K562 (cell line): ENCODE measurements around the gene GAS2L2. TPM values are rescaled to one million over a fixed set of nuclear protein-coding genes. Genes with fewer than 3 reads are reported as not detected.
A peak's percentile ranks its signal among the peaks of the same experiment; 100 is the strongest.

Source experiments
- ARID1B ChIP-seq: fragments of 450-650 bp; IDR thresholded peaks from 2 replicates; pipeline ENCODE4 v1.6.1; 2016; ENCODE audit warnings: antibody characterized with exemption, mild to moderate bottlenecking, inconsistent platforms
- BACH1 ChIP-seq: fragments of 200-800 bp; sonication (Bioruptor generic); IDR thresholded peaks from 2 replicates; pipeline ENCODE4 v1.6.1; 2016; ENCODE audit warnings: missing genetic modification characterization, missing compliant biosample characterization
- BCLAF1 ChIP-seq, 2 experiments: fragments of 450-650 bp in 1 of 2; IDR thresholded peaks; 2 replicates each; pipeline ENCODE4 v1.6.1; 2011 to 2017; ENCODE audit warnings: low read depth in 2 of 2, antibody characterized with exemption in 1 of 2, borderline replicate concordance in 1 of 2, low read length in 1 of 2, mild to moderate bottlenecking in 1 of 2, mixed read lengths in 1 of 2; ENCODE audit not compliant: control insufficient read depth in 1 of 2
- CLOCK ChIP-seq: fragments of 250-450 bp; sonication (Bioruptor Pico); IDR thresholded peaks from 2 replicates; pipeline ENCODE4 v1.4.0; 2020; ENCODE audit warnings: mild to moderate bottlenecking, moderate library complexity, borderline replicate concordance
- DPF2 ChIP-seq: fragments of 450-650 bp; IDR thresholded peaks from 2 replicates; pipeline ENCODE4 v1.6.1; 2016
- GTF2A2 ChIP-seq: IDR thresholded peaks from 2 replicates; pipeline ENCODE4 v1.6.1; 2016; ENCODE audit warnings: mild to moderate bottlenecking, missing genetic modification characterization, missing compliant biosample characterization
- GTF2B ChIP-seq: IDR thresholded peaks from 2 replicates; pipeline ENCODE4 v1.6.1; 2011; ENCODE audit not compliant: insufficient read length; ENCODE audit errors: extremely low read depth
- HMBOX1 ChIP-seq: sonication (generic); IDR thresholded peaks from 2 replicates; pipeline ENCODE4 v1.6.1; 2016
- MCM3 ChIP-seq: fragments of 450-650 bp; IDR thresholded peaks from 2 replicates; pipeline ENCODE4 v1.6.1; 2016
- RCOR1 ChIP-seq, 2 experiments: IDR thresholded peaks; 2 replicates each; pipeline ENCODE4 v1.6.1; 2012; ENCODE audit warnings: low read depth in 2 of 2, low read length in 2 of 2, borderline replicate concordance in 1 of 2, improper control_type of control experiment in 1 of 2
- RNF2 ChIP-seq: sonication (generic); IDR thresholded peaks from 2 replicates; pipeline ENCODE4 v1.6.1; 2016
- SREBF1 ChIP-seq: fragments of 150-350 bp; IDR thresholded peaks from 2 replicates; pipeline ENCODE4 v1.6.1; 2014; ENCODE audit warnings: antibody characterized with exemption, low read depth, low read length, borderline replicate concordance
- SRSF7 ChIP-seq: fragments of 200-400 bp; formaldehyde crosslinking; optimal IDR thresholded peaks from 2 replicates; pipeline ENCODE3; 2017; ENCODE audit warnings: mild to moderate bottlenecking, low read depth, low read length
- TAF7 ChIP-seq: fragments of 450-650 bp; IDR thresholded peaks from 2 replicates; pipeline ENCODE4 v1.6.1; 2016; ENCODE audit warnings: missing genetic modification characterization, missing compliant biosample characterization
- TAL1 ChIP-seq: fragments of 450-650 bp; IDR thresholded peaks from 2 replicates; pipeline ENCODE4 v1.6.1; 2016; ENCODE audit warnings: mild to moderate bottlenecking
- ZNF592 ChIP-seq: fragments of 450-650 bp; IDR thresholded peaks from 2 replicates; pipeline ENCODE4 v1.6.1; 2017; ENCODE audit warnings: antibody characterized with exemption, mild to moderate bottlenecking
- ZNF699 ChIP-seq: fragments of 250-450 bp; sonication (Bioruptor Pico); IDR thresholded peaks from 2 replicates; pipeline ENCODE4 v1.8.0; 2021; ENCODE audit warnings: mild to moderate bottlenecking, moderate library complexity; ENCODE audit not compliant: insufficient replicate concordance
- polyA plus RNA-seq, 8 experiments: library from polyadenylated mRNA; depleted of rRNA in 4 of 8; stranded (reverse) in 5 of 8; unstranded in 3 of 8; fragments of >200 nt; fragmentation: Nextera tagmentation in 2 of 8; fragmentation: Illumina TruSeq in 1 of 8; extraction: Ambion mirVana in 2 of 8; extraction: Trizol in 1 of 8; gene quantifications; 2 replicates each; pipeline versions ENCODE4 v1.2.1 to v1.2.3, GENCODE V29; 2011 to 2014; ENCODE audit warnings: inconsistent platforms in 1 of 8, missing spikeins in 1 of 8
- total RNA-seq, 7 experiments: library from RNA; depleted of rRNA in 6 of 7; stranded (reverse); fragments of >200 nt in 6 of 7; fragmentation: Illumina TruSeq in 2 of 7; extraction: Trizol in 2 of 7; gene quantifications; 2 replicates each; pipeline versions ENCODE4 v1.2.1 to v1.2.3, GENCODE V29; 2011 to 2021; ENCODE audit warnings: low replicate concordance in 1 of 7

The GAS2L2 gene
- total and polyA plus RNA-seq, 9 of the 15 experiments (the other 6 are each of a cell fraction or from before 2014, with no cell fraction given) = not detected

- TF ChIP-seq CLOCK = no peak
- peak; percentile 58 for TF ChIP-seq TAL1
- peak; percentile 61; the same call in 1 of the 2 replicates for TF ChIP-seq DPF2
- no peak for TF ChIP-seq BCLAF1 (IDR thresholded peaks at IDR 0.05; ENCODE audit: borderline replicate concordance in 1 of 2, control insufficient read depth in 1 of 2, low read depth in 2 of 2, low read length in 1 of 2)
- no peak for TF ChIP-seq SRSF7
- TF ChIP-seq MCM3 = no peak
- TF ChIP-seq SREBF1 = no peak
- TF ChIP-seq RCOR1 (IDR thresholded peaks at IDR 0.05; ENCODE audit: borderline replicate concordance in 1 of 2, low read depth in 2 of 2, low read length in 2 of 2) = no peak
- TF ChIP-seq TAF7 (tag) = no peak
- TF ChIP-seq BACH1 (tag) = no peak
- TF ChIP-seq GTF2A2 (tag) = no peak
- no peak for TF ChIP-seq GTF2B
- no peak for TF ChIP-seq ZNF699 (CRISPR knock-in tag)
- TF ChIP-seq HMBOX1 = no peak
- no peak for TF ChIP-seq RNF2
- TF ChIP-seq ARID1B = peak; percentile 64
- TF ChIP-seq ZNF592 = no peak
Measured at GRCh38 chr17:35801583-35802224, 48.7 kb upstream of the GAS2L2 start (continued).
